HCT116 (cell line): Measurements from ENCODE around the gene RGPD5. TPM values are rescaled to one million over a fixed set of nuclear protein-coding genes. Genes with fewer than 3 reads are reported as not detected.
"Not testable (repeated sequence)": the region's sequence is repeated elsewhere in the genome, so short reads cannot be mapped to it uniquely, and the experiment has no call there.

Experiments used
- ATAC-seq: fragments of 200-7000 bp; cut with Tn5 transposase; 2 replicates; pipeline ENCODE4 v1.9.1; 2020; ENCODE audit warnings: mild to moderate bottlenecking, moderate library complexity
- BruUV-seq: library from RNA; stranded (reverse); fragments of 400-500 nt; replicated peaks from 2 replicates; lab custom pipeline; 2021; lab: Mats Ljungman, UMichigan
- CTCF ChIA-PET: fragments of 300-600 bp; sonication (Branson Sonifier 250); formaldehyde crosslinking; loops from one replicate; lab custom pipeline; 2021; ENCODE audit warnings: antibody characterized with exemption; lab: Charles Lee
- POLR2A ChIA-PET: fragments of 300-600, 350-600 bp; sonication (Branson Sonifier 250); formaldehyde crosslinking; loops from one replicate; lab custom pipeline; 2021; ENCODE audit warnings: antibody characterized with exemption; lab: Charles Lee
- RAD21 ChIA-PET, 2 experiments: fragments of 300-600 bp; sonication (Branson Sonifier 250); formaldehyde crosslinking; loops; one replicate each; lab custom pipeline; 2023; ENCODE audit warnings: low total read pairs in 2 of 2; ENCODE audit not compliant: uncharacterized antibody in 2 of 2, unreplicated experiment in 2 of 2, low non-redundant PET in 1 of 2; lab: Charles Lee
- DNase-seq: peaks from one replicate; pipeline ENCODE4 v3.0.0-alpha.2; 2010; ENCODE audit warnings: low read depth, low spot score
- H2AFZ ChIP-seq: fragments of 200-600 bp; shearing (Covaris generic), sonication (generic); 2 replicates; pipeline ENCODE4 v1.6.1; 2017; ENCODE audit warnings: low read depth, mixed run types, mixed read lengths, antibody characterized with exemption, low read length; ENCODE audit not compliant: poor library complexity, severe bottlenecking
- H3K27ac ChIP-seq: 2 replicates; pipeline ENCODE4 v1.5.1; 2012; ENCODE audit warnings: low read depth, low read length
- H3K27me3 ChIP-seq: fragments of 200-600 bp; sonication (generic); 2 replicates; pipeline ENCODE4 v1.6.1; 2016; ENCODE audit warnings: mixed run types, low read length, mixed read lengths; ENCODE audit not compliant: insufficient read depth
- H3K36me3 ChIP-seq, 2 experiments: fragments of 200-500 bp in 1 of 2; fragments of 200-600 bp in 1 of 2; sonication (Bioruptor generic) in 1 of 2; sonication (generic) in 1 of 2; 2 replicates each; pipeline versions ENCODE4 v1.5.1 to v1.6.1; 2014 to 2016; ENCODE audit warnings: low read length in 2 of 2, inconsistent platforms in 1 of 2, mixed read lengths in 1 of 2, mixed run types in 1 of 2; ENCODE audit not compliant: insufficient read depth in 2 of 2, control insufficient read depth in 1 of 2
- H3K4me1 ChIP-seq, 2 experiments: fragments of 200-600 bp in 1 of 2; sonication (generic) in 1 of 2; 2 replicates each; pipeline versions ENCODE4 v1.5.1 to v1.6.1; 2012 to 2017; ENCODE audit warnings: low read length in 2 of 2, inconsistent platforms in 1 of 2, mild to moderate bottlenecking in 1 of 2, mixed read lengths in 1 of 2, mixed run types in 1 of 2, moderate library complexity in 1 of 2; ENCODE audit not compliant: insufficient read depth in 2 of 2, control insufficient read depth in 1 of 2
- H3K4me2 ChIP-seq: fragments of 200-600 bp; sonication (generic); 2 replicates; pipeline ENCODE4 v1.6.1; 2017; ENCODE audit warnings: mixed run types, low read length, mixed read lengths
- H3K4me3 ChIP-seq, 2 experiments: fragments of 200-600 bp in 1 of 2; sonication (generic) in 1 of 2; replicated peaks in 1 of 2; 2 replicates each; pipeline ENCODE4 v1.5.1; 2011 to 2016; ENCODE audit warnings: low read length in 2 of 2, control low read depth in 1 of 2, low read depth in 1 of 2, mild to moderate bottlenecking in 1 of 2, mixed read lengths in 1 of 2, mixed run types in 1 of 2
- H3K79me2 ChIP-seq: fragments of 200-600 bp; sonication (generic); 2 replicates; pipeline ENCODE4 v1.6.1; 2017; ENCODE audit warnings: mild to moderate bottlenecking, mixed run types, low read length, moderate library complexity, mixed read lengths; ENCODE audit not compliant: insufficient read depth
- H3K9ac ChIP-seq: fragments of 200-600 bp; sonication (generic); 2 replicates; pipeline ENCODE4 v1.6.1; 2016; ENCODE audit warnings: low read length, mixed read lengths
- H3K9me2 ChIP-seq: fragments of 200-600 bp; sonication (generic), shearing (Covaris generic); 2 replicates; pipeline ENCODE4 v1.6.1; 2017; ENCODE audit warnings: mixed run types, mild to moderate bottlenecking, moderate library complexity; ENCODE audit not compliant: insufficient read depth
- H3K9me3 ChIP-seq, 2 experiments: fragments of 200-500 bp in 1 of 2; fragments of 200-600 bp in 1 of 2; sonication (Bioruptor generic) in 1 of 2; sonication (generic) in 1 of 2; 2 replicates each; pipeline ENCODE4 v1.6.1; 2014 to 2017; ENCODE audit warnings: low read length in 2 of 2, mixed read lengths in 2 of 2, inconsistent platforms in 1 of 2, low read depth in 1 of 2, mild to moderate bottlenecking in 1 of 2, mixed run types in 1 of 2, moderate library complexity in 1 of 2; ENCODE audit not compliant: control insufficient read depth in 1 of 2, insufficient read depth in 1 of 2
- H4K20me1 ChIP-seq: fragments of 200-600 bp; sonication (generic), shearing (Covaris generic); 2 replicates; pipeline ENCODE4 v1.6.1; 2017; ENCODE audit warnings: mixed run types, mild to moderate bottlenecking, moderate library complexity; ENCODE audit not compliant: insufficient read depth
- intact Hi-C: fragments of 100-400 bp; cut with micrococcal nuclease; formaldehyde crosslinking; loops from 2 replicates; pipeline ENCODE4 v1.10.0; 2022
- total RNA-seq: library from RNA; stranded (reverse); gene quantifications from one replicate; pipeline ENCODE4 v1.2.1, GENCODE V29; 2021; ENCODE audit not compliant: unreplicated experiment

The RGPD5 gene
- total RNA-seq, 1 experiment from 2014 or later = 39.1 TPM

DNA sequence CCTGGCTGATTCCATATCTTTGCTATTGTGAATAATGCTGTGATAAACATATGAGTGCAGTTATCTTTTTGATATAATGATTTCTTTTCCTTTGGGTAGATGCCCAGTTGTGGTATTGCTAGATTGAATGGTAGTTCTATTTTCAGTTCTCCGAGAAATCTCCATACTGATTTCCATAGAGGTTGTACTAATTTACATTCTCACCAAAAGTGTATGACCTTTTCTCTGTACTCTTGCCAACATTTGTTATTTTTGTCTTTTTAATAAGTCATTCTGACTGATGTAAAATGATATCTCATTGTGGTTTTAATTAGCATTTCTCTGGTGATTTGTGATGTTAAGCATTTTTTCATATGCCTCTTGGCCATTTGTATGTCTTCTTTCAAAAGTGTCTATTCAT is 88.0 kb downstream of the RGPD5 start:
- POLR2A ChIA-PET, H3K36me3 ChIP-seq, H2AFZ ChIP-seq, H3K4me3 ChIP-seq, RAD21 ChIA-PET, ATAC-seq, intact Hi-C loops, CTCF ChIA-PET, DNase-seq, BruUV-seq, H3K9me3 ChIP-seq, H3K4me2 ChIP-seq, H3K27me3 ChIP-seq, H3K27ac ChIP-seq, H3K9ac ChIP-seq, H3K79me2 ChIP-seq, H3K9me2 ChIP-seq, H4K20me1 ChIP-seq, H3K4me1 ChIP-seq: not testable (repeated sequence)

GRCh38 chr2:109888414-109888813 is 94.3 kb downstream of the RGPD5 start:
- BruUV-seq, H3K9me2 ChIP-seq, H3K27ac ChIP-seq, H3K27me3 ChIP-seq, H2AFZ ChIP-seq, ATAC-seq, RAD21 ChIA-PET, H3K4me3 ChIP-seq, H3K9me3 ChIP-seq, H3K79me2 ChIP-seq, CTCF ChIA-PET, intact Hi-C loops, H3K36me3 ChIP-seq, H3K4me2 ChIP-seq, DNase-seq, H4K20me1 ChIP-seq, H3K9ac ChIP-seq, H3K4me1 ChIP-seq, POLR2A ChIA-PET: not testable (repeated sequence)

- H3K4me2 ChIP-seq, H3K27me3 ChIP-seq, H3K4me3 ChIP-seq, POLR2A ChIA-PET, H3K4me1 ChIP-seq, BruUV-seq, H3K27ac ChIP-seq, H3K36me3 ChIP-seq, CTCF ChIA-PET, H3K9ac ChIP-seq, H3K9me2 ChIP-seq, H2AFZ ChIP-seq, DNase-seq, H3K9me3 ChIP-seq, RAD21 ChIA-PET, H3K79me2 ChIP-seq, intact Hi-C loops, H4K20me1 ChIP-seq: not testable (repeated sequence)
- ATAC-seq = peak; percentile 62; the same call in 1 of the 2 replicates
Observed at GRCh38 chr2:109889909-109890308, 95.8 kb downstream of the RGPD5 start.

DNA sequence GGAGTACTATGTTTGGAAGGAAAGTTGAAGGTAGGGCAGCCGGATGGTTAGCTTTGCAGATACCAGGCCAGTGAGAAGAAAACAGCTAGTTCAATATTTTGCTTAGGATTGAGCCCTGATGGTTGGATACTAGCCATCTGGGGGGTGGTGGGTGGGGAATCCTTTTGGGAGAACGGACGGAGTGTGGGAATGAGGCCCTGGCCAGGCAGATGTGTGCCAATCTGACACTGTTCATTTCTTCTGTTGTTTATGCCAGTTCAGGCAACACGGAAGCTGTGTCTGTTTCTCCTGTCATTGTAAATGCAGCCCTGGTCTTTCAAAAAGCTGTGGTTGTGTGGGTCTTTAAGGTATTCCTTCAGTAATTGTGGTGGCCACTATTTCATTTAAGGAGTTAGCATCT is 96.9 kb downstream of the RGPD5 start:
- CTCF ChIA-PET, ATAC-seq: not testable (repeated sequence)

More for the DNA sequence above, 96.9 kb downstream of the RGPD5 start:
- H3K79me2 ChIP-seq, POLR2A ChIA-PET, H3K4me2 ChIP-seq, H2AFZ ChIP-seq, H3K4me3 ChIP-seq, H3K36me3 ChIP-seq, H3K27me3 ChIP-seq, intact Hi-C loops, H3K4me1 ChIP-seq, H4K20me1 ChIP-seq, BruUV-seq, H3K9me2 ChIP-seq, H3K9ac ChIP-seq, H3K27ac ChIP-seq, RAD21 ChIA-PET, H3K9me3 ChIP-seq, DNase-seq: not testable (repeated sequence)
